GM19455 (cell line): ENCODE results near the gene TBX10.

ENCODE experiments used
- ATAC-seq: cut with Tn5 transposase; IDR thresholded peaks from one replicate; pipeline ENCODE4 v1.9.1; 2021; ENCODE audit not compliant: unreplicated experiment

The TBX10 gene

DNA sequence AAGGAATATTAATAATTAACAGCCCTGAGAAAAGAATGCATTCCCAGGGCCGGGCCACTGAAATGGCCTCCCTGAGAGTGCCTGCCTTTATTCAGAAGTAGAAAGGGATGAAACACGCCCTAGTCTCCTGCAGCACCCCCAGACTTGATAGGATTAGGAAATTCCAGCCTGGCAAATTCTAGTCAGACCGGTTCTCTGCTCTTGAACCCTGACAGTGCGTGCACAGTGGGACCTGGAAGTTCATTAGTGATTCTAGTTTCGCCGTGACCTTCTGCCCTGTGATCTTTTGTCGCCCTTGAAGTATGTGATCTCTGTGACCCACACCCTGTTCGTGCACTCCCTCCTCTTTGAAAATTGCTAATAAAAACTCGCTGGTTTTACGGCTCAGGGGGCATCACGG is 58.1 kb downstream of the TBX10 start:
- ATAC-seq = no peak
